GM12872 (cell line): ENCODE data around the gene PFDN1.

Experiments used
- CTCF ChIP-seq: IDR thresholded peaks from 3 replicates; pipeline ENCODE4 v1.5.1; 2011; ENCODE audit warnings: low read depth, mild to moderate bottlenecking, low read length, moderate library complexity; ENCODE audit not compliant: insufficient read depth

The PFDN1 gene

GRCh38 chr5:140258016-140258415 lies 44.9 kb downstream of the PFDN1 start:
- TF ChIP-seq CTCF: no peak

- no peak for TF ChIP-seq CTCF
These were observed 46.2 kb downstream of the PFDN1 start for GRCh38 chr5:140256726-140257125.

- TF ChIP-seq CTCF: no peak
These were observed 47.3 kb downstream of the PFDN1 start for GRCh38 chr5:140255460-140256157.

GRCh38 chr5:140253985-140254384 lies 48.9 kb downstream of the PFDN1 start:
- TF ChIP-seq CTCF: no peak

GRCh38 chr5:140252470-140253126 lies 50.3 kb downstream of the PFDN1 start:
- no peak for TF ChIP-seq CTCF

GRCh38 chr5:140251527-140251973 lies 51.4 kb downstream of the PFDN1 start:
- TF ChIP-seq CTCF: no peak

GRCh38 chr5:140250386-140250785 lies 52.5 kb downstream of the PFDN1 start:
- no peak for TF ChIP-seq CTCF
